Natural killer cell treated with Interleukin-12 subunit alpha and Interleukin-12 subunit beta and Interleukin-15 and Interleukin-18, amount 100 ng/mL, for 72 hours (primary cell): ENCODE data around the gene ROPN1. TPM values are rescaled to one million over a fixed set of nuclear protein-coding genes. Genes with fewer than 3 reads are reported as not detected.
"Not testable (repeated sequence)": the region's sequence is repeated elsewhere in the genome, so short reads cannot be mapped to it uniquely, and the experiment has no call there.

Experiments used
- ATAC-seq, 2 donors: fragments of 150-1000 bp; cut with Tn5 transposase in 1 of 2; sonication (Bioruptor Pico), chemical (Tn5 transposase) in 1 of 2; 2 replicates each; pipeline ENCODE4 v1.10.0; 2021
- DNase-seq: peaks from one replicate; pipeline ENCODE4 v3.0.0; 2022; ENCODE audit warnings: low spot score
- H3K27ac Mint-ChIP-seq, 2 donors: 1 replicate in 1 of 2; 2 replicates in 1 of 2; pipeline ENCODE4 v1.8.0; 2022; ENCODE audit warnings: mixed read lengths in 2 of 2, mild to moderate bottlenecking in 1 of 2, moderate library complexity in 1 of 2
- H3K27me3 Mint-ChIP-seq, 2 donors: 1 replicate in 1 of 2; 2 replicates in 1 of 2; pipeline ENCODE4 v1.8.0; 2022; ENCODE audit warnings: mixed read lengths in 2 of 2
- H3K36me3 Mint-ChIP-seq: one replicate; pipeline ENCODE4 v1.8.0; 2022; ENCODE audit warnings: mixed read lengths
- H3K4me1 Mint-ChIP-seq, 2 donors: 1 replicate in 1 of 2; 2 replicates in 1 of 2; pipeline ENCODE4 v1.8.0; 2022; ENCODE audit warnings: low read depth in 2 of 2, mixed read lengths in 2 of 2, mild to moderate bottlenecking in 1 of 2
- H3K4me3 Mint-ChIP-seq: one replicate; pipeline ENCODE4 v1.8.0; 2022; ENCODE audit warnings: mixed read lengths
- H3K9me3 Mint-ChIP-seq: 2 replicates; pipeline ENCODE4 v1.8.0; 2022; ENCODE audit warnings: mixed read lengths
- total RNA-seq, 2 donors: library from RNA; stranded (reverse); gene quantifications; one replicate each; pipeline ENCODE4 v1.2.3, GENCODE V29; 2022

The ROPN1 gene
- total RNA-seq, 2 donors from 2014 or later = not detected

GRCh38 chr3:123979525-123980501 is 12.1 kb downstream of the ROPN1 start:
- peaks cover 24 to 34% of the 10 kb centered on the region in 2 donors for H3K27me3 Mint-ChIP-seq
- not testable (repeated sequence) for H3K27ac Mint-ChIP-seq, H3K9me3 Mint-ChIP-seq, H3K4me3 Mint-ChIP-seq, H3K4me1 Mint-ChIP-seq, H3K36me3 Mint-ChIP-seq, DNase-seq
- ATAC-seq = peak; percentile 70 to 81

- not testable (repeated sequence) for H3K4me3 Mint-ChIP-seq, H3K36me3 Mint-ChIP-seq, H3K9me3 Mint-ChIP-seq, H3K27ac Mint-ChIP-seq, ATAC-seq, H3K4me1 Mint-ChIP-seq, DNase-seq
- peaks cover 22 to 30% of the 10 kb centered on the region in 2 donors for H3K27me3 Mint-ChIP-seq
Measured at GRCh38 chr3:123976904-123977303, 15.0 kb downstream of the ROPN1 start.

GRCh38 chr3:123976181-123976898 is 15.6 kb downstream of the ROPN1 start:
- H3K4me3 Mint-ChIP-seq, H3K9me3 Mint-ChIP-seq, ATAC-seq, DNase-seq, H3K4me1 Mint-ChIP-seq, H3K36me3 Mint-ChIP-seq, H3K27ac Mint-ChIP-seq: not testable (repeated sequence)
- H3K27me3 Mint-ChIP-seq = peaks cover 23 to 32% of the 10 kb centered on the region in 2 donors

- peaks cover 20 to 36% of the 10 kb centered on the region in 2 donors for H3K27me3 Mint-ChIP-seq
- H3K9me3 Mint-ChIP-seq, H3K4me1 Mint-ChIP-seq, H3K27ac Mint-ChIP-seq, H3K4me3 Mint-ChIP-seq, DNase-seq, H3K36me3 Mint-ChIP-seq, ATAC-seq: not testable (repeated sequence)
Measured at GRCh38 chr3:123975030-123975429, 16.9 kb downstream of the ROPN1 start.

- ATAC-seq = no peak
- Mint-ChIP-seq H3K27me3 (peaks cover 27 to 42% of the 10 kb centered on the region in 2 donors), H3K9me3 (no peaks in the 10 kb centered on the region), H3K4me3 (no peak overlapping the region), H3K36me3 (no peaks in the 10 kb centered on the region), H3K27ac (no peak overlapping the region), H3K4me1 (no peaks in the 10 kb centered on the region)
- no peak for DNase-seq
Measured at GRCh38 chr3:123971406-123971805, 20.5 kb downstream of the ROPN1 start.

- DNase-seq, H3K4me1 Mint-ChIP-seq, H3K9me3 Mint-ChIP-seq, H3K36me3 Mint-ChIP-seq, ATAC-seq, H3K27ac Mint-ChIP-seq, H3K4me3 Mint-ChIP-seq: not testable (repeated sequence)
- H3K27me3 Mint-ChIP-seq = peaks cover 24 to 28% of the 10 kb centered on the region in 2 donors
Measured at GRCh38 chr3:123967260-123967659, 24.7 kb downstream of the ROPN1 start.

GRCh38 chr3:123966799-123967198 is 25.1 kb downstream of the ROPN1 start:
- peaks cover 23% of the 10 kb centered on the region in 2 donors for H3K27me3 Mint-ChIP-seq
- not testable (repeated sequence) for DNase-seq, H3K9me3 Mint-ChIP-seq, H3K36me3 Mint-ChIP-seq, H3K27ac Mint-ChIP-seq, H3K4me1 Mint-ChIP-seq, ATAC-seq, H3K4me3 Mint-ChIP-seq

- not testable (repeated sequence) for H3K36me3 Mint-ChIP-seq, H3K4me3 Mint-ChIP-seq, DNase-seq, ATAC-seq, H3K27ac Mint-ChIP-seq, H3K9me3 Mint-ChIP-seq, H3K4me1 Mint-ChIP-seq
- H3K27me3 Mint-ChIP-seq = peaks cover 11 to 15% of the 10 kb centered on the region in 2 donors
Measured at GRCh38 chr3:123964793-123965192, 27.1 kb downstream of the ROPN1 start.

GRCh38 chr3:123961508-123961856 is 30.4 kb downstream of the ROPN1 start:
- Mint-ChIP-seq H3K9me3 (no peaks in the 10 kb centered on the region), H3K4me3 (peak overlapping the region; percentile 94), H3K4me1 (peaks cover 6 to 14% of the 10 kb centered on the region in 2 donors), H3K27me3 (peaks cover 0 to 9% of the 10 kb centered on the region in 2 donors), H3K36me3 (no peaks in the 10 kb centered on the region), H3K27ac (peak overlapping the region; percentile 85 to 93)
- DNase-seq = no peak
- ATAC-seq = no peak

GRCh38 chr3:123960781-123961507 is 31.0 kb downstream of the ROPN1 start, which contains the start of gene CCDC14:
Gene CCDC14, minus strand, starts transcription at chr3:123961229. Its CDS starts 56 bp downstream, at chr3:123961173.
- Mint-ChIP-seq H3K4me3 (peak within 1 kb of the TSS; percentile 94), H3K4me1 (peaks cover 6 to 14% of the 10 kb centered on the region in 2 donors), H3K36me3 (no peaks in the 10 kb centered on the region), H3K27ac (peak within 1 kb of the TSS; percentile 85 to 93), H3K27me3 (peaks cover 0 to 7% of the 10 kb centered on the region in 2 donors), H3K9me3 (no peaks in the 10 kb centered on the region)
- DNase-seq (peak; percentile 89), ATAC-seq (peak; percentile 93 to 98)

GRCh38 chr3:123953735-123954134 is 38.2 kb downstream of the ROPN1 start:
- H3K36me3 Mint-ChIP-seq = peaks cover 19% of the 10 kb centered on the region
- peaks cover 0 to 4% of the 10 kb centered on the region in 2 donors for H3K4me1 Mint-ChIP-seq
- no peak for DNase-seq
- no peak overlapping the region for H3K27ac Mint-ChIP-seq
- ATAC-seq = no peak
- H3K4me3 Mint-ChIP-seq = no peak overlapping the region
- H3K9me3 Mint-ChIP-seq = no peaks in the 10 kb centered on the region
- no peaks in the 10 kb centered on the region for H3K27me3 Mint-ChIP-seq

- no peaks in the 10 kb centered on the region for H3K9me3 Mint-ChIP-seq
- no peaks in the 10 kb centered on the region for H3K27me3 Mint-ChIP-seq
- no peak overlapping the region for H3K4me3 Mint-ChIP-seq
- DNase-seq (no peak), ATAC-seq (no peak)
- peaks cover 19% of the 10 kb centered on the region for H3K36me3 Mint-ChIP-seq
- no peak overlapping the region for H3K27ac Mint-ChIP-seq
- H3K4me1 Mint-ChIP-seq = no peaks in the 10 kb centered on the region
Measured at GRCh38 chr3:123952844-123953520, 38.9 kb downstream of the ROPN1 start.
